Glomerular visceral epithelial cell (primary cell): ENCODE measurements around the gene MACIR.

Experiments used
- DNase-seq: peaks from one replicate; pipeline ENCODE4 v3.0.0-alpha.2; 2016; ENCODE audit errors: extremely low spot score

MACIR gene

DNA sequence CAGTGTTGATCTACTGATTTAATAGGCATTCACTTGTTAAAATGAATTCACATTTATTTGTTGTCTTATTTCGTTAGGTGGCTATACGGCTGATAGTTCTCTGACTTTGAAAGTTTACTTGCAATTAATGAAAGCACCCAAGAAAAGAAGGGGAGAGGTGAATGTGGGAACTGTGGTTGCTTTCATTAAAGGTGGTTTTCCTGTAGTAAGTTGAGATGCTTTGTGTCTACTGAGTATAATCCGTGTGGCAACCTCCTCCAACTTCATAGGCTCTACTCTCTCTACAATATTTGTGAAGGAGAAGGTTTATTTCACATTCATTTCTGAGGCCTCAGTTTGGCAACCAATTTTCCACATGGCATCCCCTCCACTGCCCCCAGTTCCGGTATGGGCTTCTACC lies 12.8 kb upstream of the MACIR start:
- DNase-seq = no peak

DNA sequence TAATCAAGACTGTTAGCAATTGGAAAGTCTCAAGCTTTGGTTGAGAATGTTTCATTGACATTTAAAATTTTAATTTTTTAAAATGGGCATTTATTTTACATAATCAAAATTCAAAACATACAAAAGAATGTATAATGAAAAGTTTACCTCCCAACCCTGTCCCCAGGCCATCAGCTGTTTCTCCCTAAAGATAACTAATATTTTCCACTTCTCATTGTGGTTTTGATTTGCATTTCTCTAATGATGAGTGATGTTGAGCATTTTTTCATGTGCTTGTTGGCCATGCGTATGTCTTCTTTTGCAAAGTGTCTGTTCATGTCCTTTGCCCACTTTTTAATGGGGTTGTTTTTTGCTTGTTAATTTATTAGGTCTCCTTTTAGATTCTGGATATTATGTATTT lies 11.4 kb upstream of the MACIR start:
- no peak for DNase-seq

- DNase-seq = no peak
Observed at GRCh38 chr5:103249068-103249467, 9.5 kb upstream of the MACIR start.

DNA sequence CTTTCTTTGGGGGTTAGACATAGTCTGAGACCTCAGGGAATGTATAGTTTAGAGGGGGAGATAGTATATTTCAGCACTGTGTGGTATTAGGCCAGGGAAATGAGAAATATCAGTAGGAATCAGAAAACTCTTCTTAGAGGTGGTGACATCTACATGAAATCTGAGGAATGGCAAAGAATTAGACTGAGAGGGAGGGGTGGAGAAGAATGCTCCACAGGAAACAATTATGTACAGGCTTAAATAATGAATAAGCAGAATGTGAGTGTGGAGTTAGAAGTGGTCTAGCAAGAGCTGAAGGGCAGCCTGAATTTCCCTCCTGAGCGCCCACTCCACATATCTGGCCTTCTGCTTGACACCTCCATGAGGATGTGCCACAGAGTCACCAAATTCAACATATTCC lies 3.6 kb upstream of the MACIR start:
- DNase-seq = no peak

DNA sequence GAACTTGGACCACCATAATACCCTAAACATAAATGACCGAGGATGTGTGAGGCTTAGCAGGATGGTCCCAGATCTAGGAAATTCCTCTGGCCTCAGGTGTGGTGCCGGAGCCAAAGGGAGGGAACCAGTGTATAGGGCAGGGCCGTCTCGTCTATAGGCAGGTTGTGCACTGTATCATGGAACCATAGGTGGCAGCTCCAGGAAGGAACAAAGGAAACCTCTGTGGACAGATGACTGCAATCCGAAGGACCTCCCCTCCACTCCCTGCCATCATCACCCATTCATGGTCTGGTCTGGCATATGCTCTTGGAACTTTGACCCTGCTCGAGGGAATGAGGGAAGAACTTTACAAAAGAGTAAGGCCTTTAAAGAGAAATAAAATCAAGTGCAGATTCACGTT lies 2.9 kb upstream of the MACIR start:
- no peak for DNase-seq

- no peak for DNase-seq
Observed at GRCh38 chr5:103256178-103256577, 2.4 kb upstream of the MACIR start.

DNA sequence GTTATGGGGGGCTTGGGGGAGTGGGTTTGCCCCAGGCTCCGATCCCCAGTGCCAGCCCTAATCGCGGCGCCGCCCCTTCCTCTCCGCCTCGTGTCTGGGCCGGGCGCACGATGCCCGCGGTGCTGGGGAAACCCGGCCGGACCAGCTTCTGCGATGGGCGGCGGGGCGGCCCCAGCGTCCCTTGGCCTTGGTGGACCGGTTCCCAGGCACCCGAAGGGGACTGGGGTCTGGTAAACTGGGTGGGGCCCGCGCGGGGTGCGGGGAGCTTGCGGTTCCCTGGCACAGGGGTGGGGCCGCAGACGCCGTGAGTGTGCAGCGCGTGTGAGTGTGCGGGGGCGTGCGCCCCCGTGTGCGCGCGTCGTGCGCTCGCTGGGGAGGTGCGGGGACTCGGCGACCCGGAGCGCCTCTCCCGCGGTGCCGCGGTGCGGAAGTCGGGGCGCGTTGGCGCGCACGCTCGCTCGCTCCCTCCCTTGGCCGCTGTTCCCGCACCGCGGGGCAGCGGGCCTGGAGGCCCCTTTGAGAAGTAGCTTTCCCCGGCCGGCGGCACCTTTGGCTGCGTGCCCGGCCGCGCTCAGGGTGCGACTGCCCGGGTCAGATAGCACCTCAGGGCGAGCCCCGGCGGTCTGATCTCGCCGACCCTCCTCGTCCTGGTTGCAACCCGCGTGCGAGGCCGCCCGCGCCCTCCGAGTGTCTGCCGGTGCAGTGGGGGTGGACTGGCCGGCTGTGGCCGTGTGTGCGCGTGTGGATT lies 568 bp downstream of the MACIR start:
- DNase-seq = peak; percentile 75

DNA sequence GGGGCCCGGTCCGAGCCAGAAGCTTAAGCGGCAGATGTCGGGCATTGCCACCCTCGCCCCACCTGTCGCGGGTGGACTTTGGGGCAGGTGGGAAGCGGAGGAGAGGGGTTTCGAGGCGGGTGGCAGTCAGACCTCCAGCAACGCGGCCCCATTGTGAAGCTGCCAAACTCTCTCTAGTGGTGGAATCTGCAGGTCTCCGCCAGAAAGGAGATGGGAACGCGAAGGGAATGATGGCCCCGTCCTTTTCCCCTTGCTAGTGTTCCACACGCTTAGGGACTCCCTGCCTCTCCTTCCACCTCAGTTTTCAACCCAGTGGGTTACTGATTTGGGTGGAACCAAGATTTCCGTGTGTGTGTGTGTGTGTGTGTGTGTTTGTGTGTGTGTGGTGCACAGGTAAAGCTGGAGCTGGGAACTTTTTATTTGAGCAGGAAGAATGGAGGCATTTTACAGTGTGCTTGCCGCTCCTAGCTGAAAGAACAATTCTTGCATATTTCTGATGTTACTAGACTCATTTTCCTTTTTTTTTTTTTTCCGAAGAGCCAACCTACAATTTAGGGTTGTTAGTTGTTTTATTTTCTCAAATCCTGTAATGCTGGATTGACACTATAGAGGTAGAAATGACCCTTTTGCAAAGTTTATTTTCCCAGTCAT lies 1.3 kb downstream of the MACIR start:
- DNase-seq = peak; percentile 50

- DNase-seq = no peak
Observed at GRCh38 chr5:103260951-103261350, 2.4 kb downstream of the MACIR start.

GRCh38 chr5:103262422-103262871 lies 3.9 kb downstream of the MACIR start:
- DNase-seq = peak; percentile 34

- no peak for DNase-seq
Observed at GRCh38 chr5:103263054-103263453, 4.5 kb downstream of the MACIR start.

GRCh38 chr5:103264508-103264907 lies 5.9 kb downstream of the MACIR start:
- DNase-seq = no peak

DNA sequence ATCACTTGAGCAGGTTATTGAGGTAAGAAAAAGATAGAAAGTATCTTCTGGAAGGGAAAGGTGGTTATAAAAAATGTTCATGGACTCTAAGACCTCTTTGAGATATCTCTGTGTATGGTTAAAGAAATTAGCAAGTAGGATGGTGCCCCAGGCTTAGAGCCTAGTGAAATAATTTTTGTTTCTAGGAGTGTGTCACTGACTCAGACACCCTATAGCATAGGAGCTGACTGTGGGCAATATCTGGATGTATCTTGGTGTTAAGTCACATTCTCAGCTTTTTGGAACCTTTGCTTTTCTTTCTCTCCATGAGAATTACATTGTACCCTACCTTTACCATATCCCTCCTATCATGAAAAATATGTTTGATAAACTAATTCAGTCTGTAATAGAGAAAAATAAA lies 12.0 kb downstream of the MACIR start:
- no peak for DNase-seq

- no peak for DNase-seq
Observed at GRCh38 chr5:103271570-103272289, 13.2 kb downstream of the MACIR start.

- no peak for DNase-seq
Observed at GRCh38 chr5:103272377-103272776, 13.8 kb downstream of the MACIR start.

GRCh38 chr5:103273952-103274351 lies 15.4 kb downstream of the MACIR start:
- DNase-seq = no peak

GRCh38 chr5:103275851-103276250 lies 17.3 kb downstream of the MACIR start:
- no peak for DNase-seq

- no peak for DNase-seq
Observed at GRCh38 chr5:103280967-103281366, 22.4 kb downstream of the MACIR start.

- no peak for DNase-seq
Observed at GRCh38 chr5:103283120-103283519, 24.6 kb downstream of the MACIR start.

DNA sequence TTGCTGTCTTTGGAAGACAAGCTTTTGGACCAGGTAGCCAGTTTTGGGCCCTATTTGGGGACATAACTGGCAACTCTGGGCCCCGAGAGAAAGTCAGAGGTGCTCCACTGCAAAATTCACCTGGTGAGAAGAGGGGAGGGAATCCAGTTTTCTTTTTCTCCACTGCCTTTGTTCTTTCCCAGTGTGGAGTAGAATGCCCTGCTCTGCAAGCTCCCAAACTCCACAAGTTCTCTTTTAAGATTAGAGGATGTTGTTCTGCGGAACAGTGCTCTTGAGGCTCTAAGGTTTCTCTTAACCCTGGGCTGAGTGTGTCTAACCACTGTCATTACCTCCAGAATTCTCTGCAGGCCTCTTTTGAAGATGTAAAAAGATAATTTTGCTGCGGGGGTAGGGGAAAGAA lies 25.3 kb downstream of the MACIR start:
- DNase-seq = no peak

DNA sequence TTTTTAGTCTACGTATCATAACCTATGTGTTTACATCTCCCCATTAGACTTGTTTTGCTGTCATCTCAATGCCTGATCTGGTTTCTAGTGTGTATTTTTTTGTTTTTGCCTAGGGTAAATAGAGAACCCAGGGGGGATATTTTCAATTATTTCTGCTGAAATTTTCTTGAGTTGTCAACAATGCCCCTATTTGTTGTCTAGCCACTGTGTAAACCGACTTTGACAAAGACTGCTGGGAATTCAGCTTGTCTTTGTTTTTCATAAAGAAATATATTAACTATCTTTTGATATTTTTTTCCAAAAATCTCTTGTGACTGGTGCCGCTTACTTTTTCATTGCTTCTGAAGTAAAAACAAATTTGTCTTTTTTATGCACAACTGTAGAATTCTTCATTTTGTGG lies 28.1 kb downstream of the MACIR start:
- DNase-seq = no peak

- DNase-seq = no peak
Observed at GRCh38 chr5:103289024-103289423, 30.5 kb downstream of the MACIR start.

GRCh38 chr5:103290846-103291245 lies 32.3 kb downstream of the MACIR start:
- no peak for DNase-seq
